PC-3 (cell line): ENCODE measurements around the gene MUTYH. TPM values are rescaled to one million over a fixed set of nuclear protein-coding genes. Genes with fewer than 3 reads are reported as not detected.
"Not testable (repeated sequence)": the region's sequence is repeated elsewhere in the genome, so short reads cannot be mapped to it uniquely, and the experiment has no call there.

Experiments used
- ATAC-seq: fragments of 200-7000 bp; cut with Tn5 transposase; 2 replicates; pipeline ENCODE4 v1.9.1; 2020; ENCODE audit warnings: mild to moderate bottlenecking, moderate library complexity
- BruUV-seq: library from RNA; stranded (reverse); fragments of 400-500 nt; replicated peaks from 2 replicates; lab custom pipeline; 2021; lab: Mats Ljungman, UMichigan
- CTCF ChIA-PET: fragments of 300-600 bp; sonication (Branson Sonifier 250); formaldehyde crosslinking; loops from one replicate; lab custom pipeline; 2022; ENCODE audit warnings: antibody characterized with exemption; lab: Charles Lee
- POLR2A ChIA-PET: fragments of 300-600 bp; sonication (Branson Sonifier 250); formaldehyde crosslinking; loops from one replicate; lab custom pipeline; 2022; ENCODE audit warnings: antibody characterized with exemption; ENCODE audit not compliant: unreplicated experiment; lab: Charles Lee
- DNase-seq: peaks from one replicate; pipeline ENCODE4 v3.0.0-alpha.2; 2015
- H2AFZ ChIP-seq: fragments of 300-600 bp; sonication (generic); 2 replicates; pipeline ENCODE4 v1.6.0; 2016; ENCODE audit warnings: antibody characterized with exemption, low read length
- H3F3A ChIP-seq: fragments of 300-600 bp; sonication (generic); one replicate; pipeline ENCODE4 v1.6.0; 2017; ENCODE audit warnings: antibody characterized with exemption, low read length, control low read depth, mild to moderate bottlenecking; ENCODE audit not compliant: unreplicated experiment
- H3K27ac ChIP-seq: fragments of 300-600 bp; sonication (generic); 2 replicates; pipeline ENCODE4 v1.5.1; 2016; ENCODE audit warnings: mild to moderate bottlenecking, low read length
- H3K27me3 ChIP-seq: fragments of 300-600 bp; sonication (generic); 2 replicates; pipeline ENCODE4 v1.6.1; 2016; ENCODE audit warnings: low read length, mixed read lengths
- H3K36me3 ChIP-seq: fragments of 300-600 bp; sonication (generic); 2 replicates; pipeline ENCODE4 v1.6.1; 2016; ENCODE audit warnings: low read depth, mixed run types, low read length, mixed read lengths
- H3K4me1 ChIP-seq: fragments of 300-600 bp; sonication (generic); 2 replicates; pipeline ENCODE4 v1.5.1; 2016; ENCODE audit warnings: low read length; ENCODE audit not compliant: insufficient read depth
- H3K4me2 ChIP-seq: fragments of 300-600 bp; sonication (generic); 2 replicates; pipeline ENCODE4 v1.6.0; 2016; ENCODE audit warnings: low read length
- H3K4me3 ChIP-seq: fragments of 300-600 bp; sonication (generic); 2 replicates; pipeline ENCODE4 v1.5.1; 2016; ENCODE audit warnings: mild to moderate bottlenecking, low read length, mixed read lengths
- H3K79me2 ChIP-seq: fragments of 300-600 bp; sonication (generic); 2 replicates; pipeline ENCODE4 v1.6.1; 2017; ENCODE audit warnings: low read length, mixed read lengths
- H3K9ac ChIP-seq: fragments of 300-600 bp; sonication (generic); 2 replicates; pipeline ENCODE4 v1.6.0; 2016; ENCODE audit warnings: mild to moderate bottlenecking, low read length
- H3K9me2 ChIP-seq: fragments of 300-600 bp; sonication (generic); replicated peaks from 2 replicates; pipeline ENCODE4 v1.6.1; 2016; ENCODE audit warnings: mixed run types, low read length, mixed read lengths
- H3K9me3 ChIP-seq: fragments of 300-600 bp; sonication (generic); 2 replicates; pipeline ENCODE4 v1.6.1; 2016; ENCODE audit warnings: low read length, mixed read lengths
- H4K20me1 ChIP-seq: fragments of 300-600 bp; sonication (generic); 2 replicates; pipeline ENCODE4 v1.6.1; 2016; ENCODE audit warnings: low read length, mixed read lengths
- EZH2 ChIP-seq: fragments of 300-600 bp; sonication (generic); IDR thresholded peaks from one replicate; pipeline ENCODE4 v1.6.1; 2017; ENCODE audit warnings: antibody characterized with exemption, mild to moderate bottlenecking, low read length; ENCODE audit not compliant: unreplicated experiment
- EZH2phosphoT487 ChIP-seq: fragments of 300-600 bp; sonication (generic); IDR thresholded peaks from 2 replicates; pipeline ENCODE4 v1.6.1; 2018; ENCODE audit warnings: mild to moderate bottlenecking, antibody characterized with exemption, low read length, borderline replicate concordance
- intact Hi-C: fragments of 100-400 bp; cut with micrococcal nuclease; formaldehyde crosslinking; loops from 2 replicates; pipeline ENCODE4 v1.9.0; 2023
- total RNA-seq: library from RNA; depleted of rRNA; stranded (reverse); fragments of >200 nt; gene quantifications from 2 replicates; pipeline ENCODE4 v1.2.3, GENCODE V29; 2014
- TF ChIP-seq, protein P1 (sequence below): fragments of 300-600 bp; sonication (generic); conservative IDR thresholded peaks from 2 replicates; pipeline ENCODE4 v1.5.1; 2017; ENCODE audit warnings: antibody characterized with exemption, low read depth, mild to moderate bottlenecking, low read length

Gene MUTYH
- total RNA-seq, 1 experiment from 2014 or later: 22.8 TPM

DNA sequence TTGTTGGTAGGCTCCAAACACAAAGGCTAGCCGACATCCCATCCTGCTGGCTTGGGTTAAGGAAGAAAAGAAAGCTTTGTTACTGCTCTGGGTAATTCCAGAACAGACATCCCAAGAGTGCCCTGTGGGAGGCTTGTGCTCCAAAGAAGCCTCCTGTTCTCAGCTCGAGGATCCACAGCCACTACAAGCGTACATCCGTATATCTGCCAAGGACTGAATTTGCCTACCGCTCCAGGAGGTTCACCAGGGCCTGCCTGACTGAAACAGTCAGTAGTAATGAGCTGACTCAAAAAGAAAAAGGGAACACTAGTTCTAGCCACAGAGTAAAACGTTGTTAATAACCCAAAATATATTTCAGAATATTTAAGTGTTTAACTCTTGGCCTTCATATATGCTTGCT, 24.8 kb upstream of the MUTYH start:
- H3K79me2 ChIP-seq: no peaks in the 10 kb centered on the region
- no peaks in the 10 kb centered on the region for H3F3A ChIP-seq
- no peak overlapping the region for H3K4me3 ChIP-seq
- no peaks in the 10 kb centered on the region for H4K20me1 ChIP-seq
- ATAC-seq (no peak), DNase-seq (no peak)
- H2AFZ ChIP-seq: no peak overlapping the region
- no peak overlapping the region for H3K4me2 ChIP-seq
- POLR2A ChIA-PET: no interaction called here
- no peak overlapping the region for H3K9ac ChIP-seq
- no peaks in the 10 kb centered on the region for H3K27me3 ChIP-seq
- H3K36me3 ChIP-seq: no peaks in the 10 kb centered on the region
- no peaks in the 10 kb centered on the region for H3K9me2 ChIP-seq
- BruUV-seq: no TSS peak
- 0 out of 2 replicates have a peak, but pooled peaks cover 2% of the 10 kb centered on the region for H3K4me1 ChIP-seq
- H3K9me3 ChIP-seq: no peaks in the 10 kb centered on the region
- CTCF ChIA-PET: interaction anchor here (0.6 kb wide), 1 partner anchor 235 kb away, joined by 3 read pairs; no protein-coding TSS in a partner anchor
- intact Hi-C loops: no loop called here
- no peak overlapping the region for H3K27ac ChIP-seq
- TF ChIP-seq, protein P1, sequence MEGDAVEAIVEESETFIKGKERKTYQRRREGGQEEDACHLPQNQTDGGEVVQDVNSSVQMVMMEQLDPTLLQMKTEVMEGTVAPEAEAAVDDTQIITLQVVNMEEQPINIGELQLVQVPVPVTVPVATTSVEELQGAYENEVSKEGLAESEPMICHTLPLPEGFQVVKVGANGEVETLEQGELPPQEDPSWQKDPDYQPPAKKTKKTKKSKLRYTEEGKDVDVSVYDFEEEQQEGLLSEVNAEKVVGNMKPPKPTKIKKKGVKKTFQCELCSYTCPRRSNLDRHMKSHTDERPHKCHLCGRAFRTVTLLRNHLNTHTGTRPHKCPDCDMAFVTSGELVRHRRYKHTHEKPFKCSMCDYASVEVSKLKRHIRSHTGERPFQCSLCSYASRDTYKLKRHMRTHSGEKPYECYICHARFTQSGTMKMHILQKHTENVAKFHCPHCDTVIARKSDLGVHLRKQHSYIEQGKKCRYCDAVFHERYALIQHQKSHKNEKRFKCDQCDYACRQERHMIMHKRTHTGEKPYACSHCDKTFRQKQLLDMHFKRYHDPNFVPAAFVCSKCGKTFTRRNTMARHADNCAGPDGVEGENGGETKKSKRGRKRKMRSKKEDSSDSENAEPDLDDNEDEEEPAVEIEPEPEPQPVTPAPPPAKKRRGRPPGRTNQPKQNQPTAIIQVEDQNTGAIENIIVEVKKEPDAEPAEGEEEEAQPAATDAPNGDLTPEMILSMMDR: no peak
- TF ChIP-seq EZH2: no peak

DNA sequence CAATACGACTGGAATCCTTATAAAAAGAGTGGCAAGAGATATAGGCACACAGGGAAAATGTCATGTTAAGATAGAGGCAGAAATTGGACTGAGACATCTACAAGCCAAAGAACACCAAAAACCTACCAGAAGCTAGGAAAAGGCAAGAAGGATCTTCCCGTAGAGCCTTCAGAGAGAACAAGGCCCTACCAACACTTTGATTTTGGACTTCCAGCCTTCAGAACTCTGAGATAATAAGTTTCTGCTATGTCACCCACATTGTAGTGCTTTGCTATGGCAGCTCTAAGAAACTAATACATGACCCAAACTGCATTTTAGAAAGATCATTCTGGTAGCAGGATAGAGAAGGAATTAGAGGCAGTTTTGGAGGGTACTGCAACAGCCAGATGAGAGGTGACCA, 24.1 kb upstream of the MUTYH start:
- CTCF ChIA-PET: no interaction called here
- H3K36me3 ChIP-seq: no peaks in the 10 kb centered on the region
- DNase-seq (no peak), ATAC-seq (no peak)
- POLR2A ChIA-PET: no interaction called here
- no peak overlapping the region for H3K27ac ChIP-seq
- no peak overlapping the region for H2AFZ ChIP-seq
- H3K4me2 ChIP-seq: no peak overlapping the region
- no peak overlapping the region for H3K4me3 ChIP-seq
- no peaks in the 10 kb centered on the region for H4K20me1 ChIP-seq
- H3K9me2 ChIP-seq: no peaks in the 10 kb centered on the region
- no TSS peak for BruUV-seq
- TF ChIP-seq EZH2: no peak
- TF ChIP-seq EZH2phosphoT487: no peak
- TF ChIP-seq, protein P1: no peak
- H3F3A ChIP-seq: no peaks in the 10 kb centered on the region
- intact Hi-C loops: no loop called here
- no peak overlapping the region for H3K9ac ChIP-seq
- no peaks in the 10 kb centered on the region for H3K79me2 ChIP-seq
- no peaks in the 10 kb centered on the region for H3K9me3 ChIP-seq
- H3K4me1 ChIP-seq: 0 out of 2 replicates have a peak, but pooled peaks cover 4% of the 10 kb centered on the region
- no peaks in the 10 kb centered on the region for H3K27me3 ChIP-seq

DNA sequence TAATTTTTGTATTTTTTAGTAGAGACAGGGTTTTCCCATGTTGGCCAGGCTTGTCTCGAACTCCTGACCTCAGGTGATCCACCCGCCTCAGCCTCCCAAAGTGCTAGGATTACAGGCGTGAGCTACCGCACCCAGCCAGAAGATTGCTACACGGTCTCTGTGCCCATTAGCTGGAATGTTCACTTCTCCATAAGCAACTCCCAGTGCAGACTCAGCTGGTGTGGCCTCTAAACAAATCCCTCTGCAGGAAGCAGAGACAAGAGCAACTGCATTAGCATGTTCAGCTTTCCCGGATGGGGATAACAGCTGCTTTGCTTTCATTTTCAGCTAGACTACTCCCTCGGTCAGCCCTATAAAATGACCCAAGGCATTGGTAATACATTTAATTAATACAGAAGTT, 20.7 kb upstream of the MUTYH start:
- H3K4me3 ChIP-seq, H3K4me2 ChIP-seq, DNase-seq, H3F3A ChIP-seq, H2AFZ ChIP-seq, H3K36me3 ChIP-seq, H3K9ac ChIP-seq, BruUV-seq, POLR2A ChIA-PET, H3K9me2 ChIP-seq, H3K27me3 ChIP-seq, H3K79me2 ChIP-seq, ATAC-seq, H3K9me3 ChIP-seq, H4K20me1 ChIP-seq, H3K27ac ChIP-seq: not testable (repeated sequence)
- CTCF ChIA-PET: interaction anchor here (0.6 to 2.0 kb wide), 2 partner anchors 130 to 143 kb away, joined by 7 to 20 read pairs; partner anchors contain the start of gene TESK2
- H3K4me1 ChIP-seq: peaks cover 12% of the 10 kb centered on the region
- intact Hi-C loops: loop anchor here (1.0 kb wide), 2 partner anchors 132 to 209 kb away; no protein-coding TSS in a partner anchor
